CD4-positive, alpha-beta T cell (primary cell): ENCODE data around the gene DLEC1. TPM values are rescaled to one million over a fixed set of nuclear protein-coding genes. Genes with fewer than 3 reads are reported as not detected.

ENCODE experiments used
- ATAC-seq: fragments of 200-7000 bp; cut with Tn5 transposase; one replicate; pipeline ENCODE4 v1.10.0; 2022; ENCODE audit warnings: mild to moderate bottlenecking; ENCODE audit not compliant: poor library complexity
- CTCF ChIA-PET: fragments of 350-600 bp; sonication (Branson Sonifier 250); formaldehyde crosslinking; loops from one replicate; lab custom pipeline; 2021; ENCODE audit warnings: antibody characterized with exemption, inconsistent platforms; lab: Charles Lee
- POLR2A ChIA-PET: fragments of 350-600 bp; sonication (Branson Sonifier 250); formaldehyde crosslinking; loops from one replicate; lab custom pipeline; 2021; ENCODE audit warnings: antibody characterized with exemption, inconsistent platforms; lab: Charles Lee
- DNase-seq, 14 experiments: peaks; one replicate each; pipeline ENCODE4 v3.0.0-alpha.2; 2013 to 2020; ENCODE audit warnings: mixed read lengths in 2 of 14
- H3K27ac ChIP-seq, 2 donors: one replicate each; pipeline versions ENCODE4 v1.5.1 to v1.7.0; 2013; ENCODE audit warnings: low read length in 2 of 2, low read depth in 1 of 2, mild to moderate bottlenecking in 1 of 2
- H3K27me3 ChIP-seq, 2 experiments: 1 replicate in 1 of 2; 2 replicates in 1 of 2; pipeline versions ENCODE4 v1.6.1 to v1.7.0; 2013; ENCODE audit warnings: low read length in 2 of 2, control low read depth in 1 of 2, mild to moderate bottlenecking in 1 of 2, moderate library complexity in 1 of 2; ENCODE audit not compliant: insufficient read depth in 2 of 2, control insufficient read depth in 1 of 2
- H3K36me3 ChIP-seq: one replicate; pipeline ENCODE4 v1.6.1; 2013; ENCODE audit warnings: low read length, control low read depth; ENCODE audit not compliant: insufficient read depth
- H3K4me1 ChIP-seq: one replicate; pipeline ENCODE4 v1.6.1; 2013; ENCODE audit warnings: low read length, control low read depth; ENCODE audit not compliant: insufficient read depth
- H3K4me3 ChIP-seq: one replicate; pipeline ENCODE4 v1.5.1; 2013; ENCODE audit warnings: mild to moderate bottlenecking, low read length, moderate library complexity
- H3K9me3 ChIP-seq, 2 experiments: 1 replicate in 1 of 2; 2 replicates in 1 of 2; pipeline versions ENCODE4 v1.6.1 to v1.7.0; 2013; ENCODE audit warnings: low read length in 2 of 2, mild to moderate bottlenecking in 2 of 2, control low read depth in 1 of 2, moderate library complexity in 1 of 2; ENCODE audit not compliant: control insufficient read depth in 1 of 2, insufficient read depth in 1 of 2
- H3K27ac Mint-ChIP-seq: one replicate; pipeline ENCODE4 v1.8.0; 2020; ENCODE audit warnings: mixed read lengths
- H3K27me3 Mint-ChIP-seq: one replicate; pipeline ENCODE4 v1.8.0; 2021; ENCODE audit warnings: mixed read lengths
- H3K36me3 Mint-ChIP-seq: one replicate; pipeline ENCODE4 v1.8.0; 2021; ENCODE audit warnings: low read depth, mixed read lengths
- H3K4me1 Mint-ChIP-seq: one replicate; pipeline ENCODE4 v1.8.0; 2021; ENCODE audit warnings: low read depth, mixed read lengths
- H3K4me3 Mint-ChIP-seq: one replicate; pipeline ENCODE4 v1.8.0; 2020; ENCODE audit warnings: mild to moderate bottlenecking, mixed read lengths
- H3K9me3 Mint-ChIP-seq: one replicate; pipeline ENCODE4 v1.8.0; 2020; ENCODE audit warnings: mixed read lengths
- intact Hi-C, 2 experiments: fragments of 100-400 bp; cut with DNase I in 1 of 2; cut with micrococcal nuclease in 1 of 2; formaldehyde crosslinking; loops; one replicate each; pipeline versions ENCODE4 v1.15.1 to v1.9.0; 2023 to 2025; cut with DNase I, micrococcal nuclease
- total RNA-seq, 174 experiments: library from RNA in 2 of 174; stranded (reverse) in 2 of 174; gene quantifications; one replicate each; pipeline ENCODE4 v1.2.3 and lab custom pipeline; 2021 to 2026
- TF ChIP-seq, protein P1 (sequence below): fragments of 200-600 bp; IDR thresholded peaks from one replicate; pipeline ENCODE4 v1.8.0; 2022; ENCODE audit warnings: antibody characterized with exemption, mild to moderate bottlenecking

Gene DLEC1
- total RNA-seq, 2 experiments from 2014 or later: 4.4 to 5.1 TPM

DNA sequence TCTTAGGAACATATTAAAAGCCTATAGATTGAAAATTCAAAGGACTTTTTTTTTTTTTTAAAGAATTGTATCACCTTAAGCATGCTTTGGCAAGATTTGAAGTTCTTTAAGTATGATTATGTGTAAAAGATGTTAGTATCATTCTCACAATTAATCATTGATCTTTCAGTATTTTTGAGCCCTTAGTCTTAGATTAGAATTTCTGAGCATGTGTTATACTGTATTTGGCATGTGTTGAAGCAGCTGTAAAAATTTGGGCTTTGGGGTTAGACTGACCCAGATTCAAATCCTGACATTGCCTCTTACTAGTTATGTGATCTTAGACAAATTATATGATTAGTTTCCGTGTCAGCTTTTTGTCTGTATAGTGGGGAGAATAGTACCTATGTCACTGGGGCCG is 132.6 kb downstream of the DLEC1 start:
- intact Hi-C loops: no loop called here
- TF ChIP-seq, protein P1, sequence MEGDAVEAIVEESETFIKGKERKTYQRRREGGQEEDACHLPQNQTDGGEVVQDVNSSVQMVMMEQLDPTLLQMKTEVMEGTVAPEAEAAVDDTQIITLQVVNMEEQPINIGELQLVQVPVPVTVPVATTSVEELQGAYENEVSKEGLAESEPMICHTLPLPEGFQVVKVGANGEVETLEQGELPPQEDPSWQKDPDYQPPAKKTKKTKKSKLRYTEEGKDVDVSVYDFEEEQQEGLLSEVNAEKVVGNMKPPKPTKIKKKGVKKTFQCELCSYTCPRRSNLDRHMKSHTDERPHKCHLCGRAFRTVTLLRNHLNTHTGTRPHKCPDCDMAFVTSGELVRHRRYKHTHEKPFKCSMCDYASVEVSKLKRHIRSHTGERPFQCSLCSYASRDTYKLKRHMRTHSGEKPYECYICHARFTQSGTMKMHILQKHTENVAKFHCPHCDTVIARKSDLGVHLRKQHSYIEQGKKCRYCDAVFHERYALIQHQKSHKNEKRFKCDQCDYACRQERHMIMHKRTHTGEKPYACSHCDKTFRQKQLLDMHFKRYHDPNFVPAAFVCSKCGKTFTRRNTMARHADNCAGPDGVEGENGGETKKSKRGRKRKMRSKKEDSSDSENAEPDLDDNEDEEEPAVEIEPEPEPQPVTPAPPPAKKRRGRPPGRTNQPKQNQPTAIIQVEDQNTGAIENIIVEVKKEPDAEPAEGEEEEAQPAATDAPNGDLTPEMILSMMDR: no peak
- H3K9me3 Mint-ChIP-seq: no peaks in the 10 kb centered on the region
- peaks cover 33% of the 10 kb centered on the region for H3K4me1 ChIP-seq
- ChIA-PET POLR2A (no interaction called here), CTCF (interaction anchor here (1.2 to 1.8 kb wide), 2 partner anchors 8 to 18 kb away, joined by 4 read pairs; no protein-coding TSS in a partner anchor)
- no peak for ATAC-seq
- no peaks in the 10 kb centered on the region for H3K9me3 ChIP-seq
- no peak for DNase-seq
- no peak overlapping the region for H3K4me3 Mint-ChIP-seq
- H3K36me3 ChIP-seq: no peaks in the 10 kb centered on the region
- H3K27me3 Mint-ChIP-seq: no peaks in the 10 kb centered on the region
- H3K27ac ChIP-seq: no peak overlapping the region
- H3K27ac Mint-ChIP-seq: no peak overlapping the region
- peaks cover 4% of the 10 kb centered on the region for H3K36me3 Mint-ChIP-seq
- H3K4me1 Mint-ChIP-seq: peaks cover 82% of the 10 kb centered on the region
- H3K4me3 ChIP-seq: no peak overlapping the region
- H3K27me3 ChIP-seq: no peaks in the 10 kb centered on the region

Other genes with a start within 250 kb of the DLEC1 start
- 1 to 10 TPM in 1 of 2 experiments, under 1 TPM in 1; 0.92 to 1.5 TPM for gene CTDSPL, start 177.3 kb upstream of the DLEC1 start, total RNA-seq
- 10 to 100 TPM; 23.2 to 24.4 TPM for gene VILL, start 48.4 kb upstream of the DLEC1 start, total RNA-seq
- gene PLCD1, start 9.6 kb upstream of the DLEC1 start, total RNA-seq: 10 to 100 TPM; 67.0 to 69.8 TPM
- gene ACAA1, start 97.9 kb downstream of the DLEC1 start, total RNA-seq: 10 to 100 TPM; 56.4 to 58.9 TPM
- gene MYD88, start 99.5 kb downstream of the DLEC1 start, total RNA-seq: 10 to 100 TPM; 26.9 to 27.2 TPM
- 10 to 100 TPM; 28.3 to 30.3 TPM for gene OXSR1, start 126.3 kb downstream of the DLEC1 start, total RNA-seq
- gene SLC22A13, start 226.6 kb downstream of the DLEC1 start, total RNA-seq: under 1 TPM; 0.19 to 0.22 TPM
- under 1 TPM in 1 of 2 experiments, not detected in 1; 0.11 TPM for gene SLC22A14, start 243.1 kb downstream of the DLEC1 start, total RNA-seq